H1 (cell line): ENCODE measurements around the gene MIDN. TPM values are rescaled to one million over a fixed set of nuclear protein-coding genes. Genes with fewer than 3 reads are reported as not detected.

Experiments used
- CTCF ChIA-PET: fragments of 300-600 bp; sonication (Branson Sonifier 250); formaldehyde crosslinking; loops from one replicate; lab custom pipeline; 2021; ENCODE audit not compliant: partially characterized antibody; lab: Charles Lee
- POLR2A ChIA-PET: fragments of 300-600 bp; sonication (Branson Sonifier 250); formaldehyde crosslinking; loops from one replicate; lab custom pipeline; 2021; ENCODE audit warnings: inconsistent platforms; ENCODE audit not compliant: partially characterized antibody; lab: Charles Lee
- DNase-seq, 2 experiments: peaks; one replicate each; pipeline versions ENCODE4 v3.0.0 to v3.0.0-alpha.2; 2010 to 2022; ENCODE audit warnings: low spot score in 2 of 2, low read depth in 1 of 2, mixed read lengths in 1 of 2
- FAIRE-seq: peaks from 2 replicates; lab custom pipeline; 2011; peaks lifted over from hg19 to GRCh38; lab: Jason Lieb, UNC
- H2AFZ ChIP-seq: 2 replicates; pipeline ENCODE4 v1.8.1; 2012; ENCODE audit warnings: low read length, inconsistent platforms
- H2AK5ac ChIP-seq: 2 replicates; pipeline ENCODE4 v1.6.1; 2013; ENCODE audit warnings: low read depth, low read length
- H2BK120ac ChIP-seq: replicated peaks from 2 replicates; pipeline ENCODE3; 2013; ENCODE audit warnings: low read depth, low read length, inconsistent platforms
- H2BK12ac ChIP-seq: 2 replicates; pipeline ENCODE4 v1.6.1; 2013; ENCODE audit warnings: low read depth, low read length
- H2BK15ac ChIP-seq: 2 replicates; pipeline ENCODE4 v1.6.1; 2013; ENCODE audit warnings: low read length
- H2BK20ac ChIP-seq: 2 replicates; pipeline ENCODE4 v1.6.1; 2013; ENCODE audit warnings: low read length
- H2BK5ac ChIP-seq: 2 replicates; pipeline ENCODE4 v1.6.1; 2013; ENCODE audit warnings: low read depth, low read length
- H3K14ac ChIP-seq: 2 replicates; pipeline ENCODE4 v1.6.1; 2013; ENCODE audit warnings: inconsistent platforms; ENCODE audit not compliant: insufficient read length
- H3K18ac ChIP-seq: 2 replicates; pipeline ENCODE4 v1.6.1; 2013; ENCODE audit warnings: low read length; ENCODE audit errors: extremely low read depth
- H3K23ac ChIP-seq: 2 replicates; pipeline ENCODE4 v1.6.1; 2013; ENCODE audit warnings: inconsistent platforms; ENCODE audit not compliant: insufficient read length
- H3K23me2 ChIP-seq: 2 replicates; pipeline ENCODE4 v1.6.1; 2013; ENCODE audit warnings: low read depth, low read length
- H3K27ac ChIP-seq: 2 replicates; pipeline ENCODE4 v1.6.1; 2011; ENCODE audit warnings: low read depth, low read length, inconsistent platforms
- H3K27me3 ChIP-seq, 4 experiments: replicated peaks in 1 of 4; 1 replicate in 1 of 4; 2 replicates in 3 of 4; pipeline versions ENCODE4 v1.6.1 to v1.8.1; 2011 to 2013; ENCODE audit warnings: low read length in 3 of 4, mild to moderate bottlenecking in 3 of 4, inconsistent platforms in 2 of 4, mixed read lengths in 2 of 4, moderate library complexity in 1 of 4; ENCODE audit not compliant: control insufficient read depth in 3 of 4, insufficient read depth in 3 of 4; ENCODE audit errors: extremely low read depth in 1 of 4
- H3K36me3 ChIP-seq, 4 experiments: 2 replicates each; pipeline versions ENCODE4 v1.6.1 to v1.8.1; 2011 to 2013; ENCODE audit warnings: mild to moderate bottlenecking in 4 of 4, low read length in 3 of 4, moderate library complexity in 2 of 4, control low read depth in 1 of 4, inconsistent platforms in 1 of 4; ENCODE audit not compliant: insufficient read depth in 4 of 4, control insufficient read depth in 2 of 4
- H3K4ac ChIP-seq: replicated peaks from 2 replicates; pipeline ENCODE3; 2013; ENCODE audit warnings: low read length, low read depth, mixed read lengths, inconsistent platforms; ENCODE audit not compliant: insufficient read length
- H3K4me1 ChIP-seq, 4 experiments: replicated peaks in 1 of 4; 1 replicate in 1 of 4; 2 replicates in 3 of 4; pipeline versions ENCODE4 v1.6.1 to v1.8.1; 2011 to 2013; ENCODE audit warnings: low read length in 3 of 4, inconsistent platforms in 2 of 4, mixed read lengths in 1 of 4; ENCODE audit not compliant: insufficient read depth in 4 of 4, control insufficient read depth in 3 of 4
- H3K4me2 ChIP-seq, 2 experiments: 2 replicates each; pipeline versions ENCODE4 v1.6.1 to v1.8.1; 2011 to 2013; ENCODE audit warnings: low read depth in 2 of 2, low read length in 2 of 2, control low read depth in 1 of 2, inconsistent platforms in 1 of 2, mild to moderate bottlenecking in 1 of 2; ENCODE audit not compliant: insufficient read depth in 1 of 2
- H3K4me3 ChIP-seq, 4 experiments: fragments of 200-600, 300-600 bp in 1 of 4; sonication (generic), shearing (Covaris generic), sonication (Bioruptor Twin) in 1 of 4; 2 replicates each; pipeline versions ENCODE4 v1.5.1 to v1.8.1; 2011 to 2016; ENCODE audit warnings: low read length in 4 of 4, low read depth in 3 of 4, control low read depth in 2 of 4, inconsistent platforms in 2 of 4, mild to moderate bottlenecking in 2 of 4, mixed read lengths in 1 of 4, moderate library complexity in 1 of 4; ENCODE audit not compliant: insufficient read depth in 2 of 4; ENCODE audit errors: extremely low read depth in 1 of 4
- H3K56ac ChIP-seq: replicated peaks from 2 replicates; pipeline ENCODE3; 2013; ENCODE audit warnings: low read depth, mild to moderate bottlenecking, mixed read lengths, low read length, inconsistent platforms; ENCODE audit not compliant: insufficient read length
- H3K79me1 ChIP-seq: 2 replicates; pipeline ENCODE4 v1.6.1; 2013; ENCODE audit warnings: low read depth, low read length, control low read depth
- H3K79me2 ChIP-seq, 2 experiments: 2 replicates each; pipeline versions ENCODE4 v1.6.1 to v1.8.1; 2012 to 2013; ENCODE audit warnings: low read length in 2 of 2, mild to moderate bottlenecking in 2 of 2, inconsistent platforms in 1 of 2; ENCODE audit not compliant: insufficient read depth in 2 of 2, control insufficient read depth in 1 of 2
- H3K9ac ChIP-seq, 4 experiments: replicated peaks in 1 of 4; 1 replicate in 1 of 4; 2 replicates in 3 of 4; pipeline versions ENCODE4 v1.6.1 to v1.8.1; 2011 to 2013; ENCODE audit warnings: low read depth in 3 of 4, low read length in 3 of 4, control low read depth in 2 of 4, mild to moderate bottlenecking in 2 of 4, moderate library complexity in 2 of 4, inconsistent platforms in 1 of 4; ENCODE audit errors: extremely low read depth in 1 of 4
- H3K9me3 ChIP-seq, 2 experiments: 2 replicates each; pipeline versions ENCODE4 v1.6.1 to v1.8.1; 2012 to 2013; ENCODE audit warnings: mild to moderate bottlenecking in 2 of 2, moderate library complexity in 2 of 2, control low read depth in 1 of 2, inconsistent platforms in 1 of 2, low read depth in 1 of 2, low read length in 1 of 2, mixed read lengths in 1 of 2; ENCODE audit not compliant: insufficient read depth in 2 of 2
- H4K20me1 ChIP-seq, 2 experiments: replicated peaks in 1 of 2; 2 replicates each; pipeline versions ENCODE3 to v1.8.1; 2011 to 2013; ENCODE audit warnings: inconsistent platforms in 2 of 2, low read length in 2 of 2, mild to moderate bottlenecking in 1 of 2; ENCODE audit not compliant: insufficient read depth in 2 of 2, control insufficient read depth in 1 of 2
- H4K5ac ChIP-seq: 2 replicates; pipeline ENCODE4 v1.6.1; 2013; ENCODE audit warnings: low read length, low read depth, mixed read lengths, inconsistent platforms; ENCODE audit not compliant: insufficient read length
- H4K8ac ChIP-seq: 2 replicates; pipeline ENCODE4 v1.8.0; 2013; ENCODE audit warnings: mild to moderate bottlenecking, moderate library complexity, low read length, inconsistent platforms; ENCODE audit not compliant: insufficient read depth; ENCODE audit errors: extremely low read depth
- H4K91ac ChIP-seq: replicated peaks from 2 replicates; pipeline ENCODE3; 2013; ENCODE audit warnings: low read length, mixed read lengths, inconsistent platforms; ENCODE audit not compliant: insufficient read length
- RNF2 ChIP-seq: fragments of 200-900, 300-1000 bp; sonication (generic); IDR thresholded peaks from 2 replicates; pipeline ENCODE4 v1.7.1; 2016; ENCODE audit warnings: borderline replicate concordance, low read depth, mild to moderate bottlenecking, antibody characterized with exemption, low read length; ENCODE audit not compliant: poor library complexity, severe bottlenecking; ENCODE audit errors: missing control alignments
- SP1 ChIP-seq: IDR thresholded peaks from 2 replicates; pipeline ENCODE4 v1.6.1; 2011; ENCODE audit warnings: low read depth, low read length
- SUZ12 ChIP-seq: fragments of 200-600 bp; sonication (generic); IDR thresholded peaks from 2 replicates; pipeline ENCODE4 v1.6.1; 2012; ENCODE audit warnings: mild to moderate bottlenecking, inconsistent platforms, low read length, moderate library complexity, mixed read lengths
- YY1 ChIP-seq: IDR thresholded peaks from 2 replicates; pipeline ENCODE4 v1.6.1; 2011; ENCODE audit warnings: low read depth, mild to moderate bottlenecking, low read length
- WGBS, 2 experiments: shearing (Covaris generic) in 1 of 2; methylation state at CpG; one replicate each; pipeline versions ENCODE4 v1.1.6 to v1.1.7; 2013 to 2015; ENCODE audit warnings: low lambda C conversion rate in 2 of 2, mixed read lengths in 2 of 2, inconsistent platforms in 1 of 2, low coverage in 1 of 2, missing lambda C conversion rate in 1 of 2; ENCODE audit not compliant: insufficient replicate concordance in 2 of 2, insufficient coverage in 1 of 2, insufficient read length in 1 of 2; ENCODE audit errors: extremely low coverage in 1 of 2, missing lambda C conversion rate in 1 of 2; 5-methylcytosine and 5-hydroxymethylcytosine counted together
- polyA plus RNA-seq, 7 experiments: library from polyadenylated mRNA; depleted of rRNA in 3 of 7; stranded (reverse) in 5 of 7; unstranded in 2 of 7; fragments of >200 nt in 5 of 7; fragments of 200-250 nt in 2 of 7; gene quantifications; 1 replicate in 5 of 7; 2 replicates in 1 of 7; 4 replicates in 1 of 7; pipeline versions ENCODE4 v1.2.1 to v1.2.3, GENCODE V29; 2011 to 2013; ENCODE audit warnings: missing spikeins in 2 of 7, mixed read lengths in 2 of 7
- total RNA-seq: library from RNA; stranded (reverse); fragmentation: NEBNext Ultra II Directional; extraction: Animal tissue kit (Norgen Biotek cat#: 25700); gene quantifications from 2 replicates; pipeline ENCODE4 v1.2.1, GENCODE V29; 2021
- TF ChIP-seq, protein P1 (sequence below): IDR thresholded peaks from 2 replicates; pipeline ENCODE4 v1.6.1; 2012; ENCODE audit warnings: inconsistent platforms

Gene MIDN
- total and polyA plus RNA-seq, 2 of the 8 experiments (the other 6 are each of a cell fraction or from before 2014, with no cell fraction given): 39.8 to 159 TPM

- H3K4me2 ChIP-seq: no peak overlapping the region
- H2AK5ac ChIP-seq: no peak overlapping the region
- H4K20me1 ChIP-seq: peaks cover 2 to 17% of the 10 kb centered on the region in 2 experiments
- H3K4me3 ChIP-seq: no peak overlapping the region
- 88% methylated on average over 12 of the region's 12 CpGs; no CpG with 5 or more reads in 1 of the 2 experiments for WGBS, 2 experiments
- no peak overlapping the region for H2BK5ac ChIP-seq
- H3K36me3 ChIP-seq: peaks cover 9 to 24% (median 16%) of the 10 kb centered on the region in 4 experiments
- H3K79me2 ChIP-seq: peaks cover 0 to 10% of the 10 kb centered on the region in 2 experiments; a peak in 1 of 4 replicates
- CTCF ChIA-PET: interaction anchor here (1.0 to 4.0 kb wide), 7 partner anchors 12 to 105 kb away, joined by 3 to 14 read pairs (median 4); no protein-coding TSS in a partner anchor
- H2BK120ac ChIP-seq: no peak overlapping the region
- H4K8ac ChIP-seq: no peak overlapping the region
- H3K14ac ChIP-seq: no peak overlapping the region
- no peaks in the 10 kb centered on the region for H3K27me3 ChIP-seq
- H3K9ac ChIP-seq: no peak overlapping the region
- no peak for FAIRE-seq
- no peak overlapping the region for H3K56ac ChIP-seq
- no peak overlapping the region for H3K23ac ChIP-seq
- no peak overlapping the region for H2BK15ac ChIP-seq
- H3K9me3 ChIP-seq: no peaks in the 10 kb centered on the region
- no peak for DNase-seq
- no peak overlapping the region for H2AFZ ChIP-seq
- no peak overlapping the region for H2BK12ac ChIP-seq
- H3K4me1 ChIP-seq: peaks cover 0 to 20% (median 14%) of the 10 kb centered on the region in 4 experiments; a peak in 5 of 7 replicates
- no peak overlapping the region for H3K4ac ChIP-seq
- peaks cover 10% of the 10 kb centered on the region; the same call in 1 of the 2 replicates for H3K23me2 ChIP-seq
- no peak overlapping the region for H2BK20ac ChIP-seq
- POLR2A ChIA-PET: interaction anchor here (0.7 to 11.4 kb wide), 5 partner anchors 17 to 102 kb away, joined by 3 to 331 read pairs (median 5); partner anchors contain the start of gene CIRBP
- peaks cover 9% of the 10 kb centered on the region for H3K79me1 ChIP-seq
- H4K91ac ChIP-seq: no peak overlapping the region
- H3K27ac ChIP-seq: no peak overlapping the region
- no peak overlapping the region for H4K5ac ChIP-seq
- H3K18ac ChIP-seq: no peak overlapping the region
- TF ChIP-seq SP1: no peak
- TF ChIP-seq YY1: no peak
- TF ChIP-seq, protein P1, sequence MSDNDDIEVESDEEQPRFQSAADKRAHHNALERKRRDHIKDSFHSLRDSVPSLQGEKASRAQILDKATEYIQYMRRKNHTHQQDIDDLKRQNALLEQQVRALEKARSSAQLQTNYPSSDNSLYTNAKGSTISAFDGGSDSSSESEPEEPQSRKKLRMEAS: no peak
- no peak for TF ChIP-seq RNF2
- no peak for TF ChIP-seq SUZ12
Measured at GRCh38 chr19:1278074-1278473, 29.7 kb downstream of the MIDN start.
